Mononuclear cell (primary cell): ENCODE measurements around the gene CPNE7. TPM values are rescaled to one million over a fixed set of nuclear protein-coding genes. Genes with fewer than 3 reads are reported as not detected.

ENCODE experiments used
- H3K27me3 ChIP-seq: 2 replicates; pipeline ENCODE4 v1.6.0; 2011; ENCODE audit warnings: low read length, control low read depth; ENCODE audit not compliant: insufficient read depth
- H3K4me1 ChIP-seq: 2 replicates; pipeline ENCODE4 v1.5.1; 2011; ENCODE audit warnings: mild to moderate bottlenecking, low read length, control low read depth; ENCODE audit not compliant: insufficient read depth
- H3K4me3 ChIP-seq: 2 replicates; pipeline ENCODE4 v1.5.1; 2011; ENCODE audit warnings: mild to moderate bottlenecking, low read length, moderate library complexity
- H3K9me3 ChIP-seq: 2 replicates; pipeline ENCODE4 v1.5.1; 2011; ENCODE audit warnings: low read depth, mild to moderate bottlenecking, control low read depth, low read length
- total RNA-seq: library from RNA; depleted of rRNA; stranded (reverse); fragments of >200 nt; gene quantifications from one replicate; pipeline ENCODE4 v1.2.3, GENCODE V29; 2012

Gene CPNE7
- total RNA-seq, 1 donor, result 0.52 TPM

GRCh38 chr16:89545044-89545830, 30.3 kb upstream of the CPNE7 start:
- Histone ChIP-seq H3K4me1 (peaks cover 5% of the 10 kb centered on the region), H3K9me3 (no peaks in the 10 kb centered on the region), H3K27me3 (no peaks in the 10 kb centered on the region), H3K4me3 (no peak overlapping the region)

GRCh38 chr16:89545831-89546574, 29.6 kb upstream of the CPNE7 start:
- no peak overlapping the region for H3K4me3 ChIP-seq
- H3K9me3 ChIP-seq, result no peaks in the 10 kb centered on the region
- no peaks in the 10 kb centered on the region for H3K27me3 ChIP-seq

GRCh38 chr16:89546781-89547180, 28.8 kb upstream of the CPNE7 start:
- Histone ChIP-seq H3K4me3 (no peak overlapping the region), H3K9me3 (no peaks in the 10 kb centered on the region), H3K4me1 (peaks cover 5% of the 10 kb centered on the region), H3K27me3 (no peaks in the 10 kb centered on the region)

More at GRCh38 chr16:89545831-89546574, 29.6 kb upstream of the CPNE7 start:
- H3K4me1 ChIP-seq, result peaks cover 5% of the 10 kb centered on the region

GRCh38 chr16:89547291-89547690, 28.3 kb upstream of the CPNE7 start:
- Histone ChIP-seq H3K4me3 (no peak overlapping the region), H3K9me3 (no peaks in the 10 kb centered on the region), H3K4me1 (peaks cover 5% of the 10 kb centered on the region), H3K27me3 (no peaks in the 10 kb centered on the region)

- H3K4me3 ChIP-seq, result no peak overlapping the region
- no peaks in the 10 kb centered on the region for H3K9me3 ChIP-seq
- H3K27me3 ChIP-seq, result no peaks in the 10 kb centered on the region
- peaks cover 5% of the 10 kb centered on the region for H3K4me1 ChIP-seq
Observed at GRCh38 chr16:89547860-89548259, 27.7 kb upstream of the CPNE7 start.

GRCh38 chr16:89548344-89549006, 27.1 kb upstream of the CPNE7 start:
- H3K9me3 ChIP-seq, result no peaks in the 10 kb centered on the region
- peaks cover 5% of the 10 kb centered on the region for H3K4me1 ChIP-seq
- H3K4me3 ChIP-seq, result no peak overlapping the region
- no peaks in the 10 kb centered on the region for H3K27me3 ChIP-seq

- Histone ChIP-seq H3K27me3 (no peaks in the 10 kb centered on the region), H3K4me1 (peaks cover 5% of the 10 kb centered on the region), H3K4me3 (no peak overlapping the region)
Observed at GRCh38 chr16:89549007-89549700, 26.4 kb upstream of the CPNE7 start.

GRCh38 chr16:89550421-89551007, 25.0 kb upstream of the CPNE7 start:
- H3K4me3 ChIP-seq, result no peak overlapping the region
- no peaks in the 10 kb centered on the region for H3K27me3 ChIP-seq
- H3K4me1 ChIP-seq, result peaks cover 5% of the 10 kb centered on the region
- H3K9me3 ChIP-seq, result no peaks in the 10 kb centered on the region

More at GRCh38 chr16:89549007-89549700, 26.4 kb upstream of the CPNE7 start:
- H3K9me3 ChIP-seq, result no peaks in the 10 kb centered on the region

GRCh38 chr16:89552329-89552728, 23.2 kb upstream of the CPNE7 start:
- Histone ChIP-seq H3K4me1 (peaks cover 9% of the 10 kb centered on the region), H3K27me3 (no peaks in the 10 kb centered on the region), H3K9me3 (no peaks in the 10 kb centered on the region), H3K4me3 (no peak overlapping the region)

GRCh38 chr16:89552913-89553312, 22.6 kb upstream of the CPNE7 start:
- Histone ChIP-seq H3K4me1 (peaks cover 15% of the 10 kb centered on the region), H3K4me3 (no peak overlapping the region), H3K9me3 (no peaks in the 10 kb centered on the region), H3K27me3 (no peaks in the 10 kb centered on the region)

- Histone ChIP-seq H3K9me3 (no peaks in the 10 kb centered on the region), H3K4me1 (peaks cover 20% of the 10 kb centered on the region), H3K4me3 (no peak overlapping the region), H3K27me3 (no peaks in the 10 kb centered on the region)
Observed at GRCh38 chr16:89553733-89554132, 21.8 kb upstream of the CPNE7 start.

- no peaks in the 10 kb centered on the region for H3K9me3 ChIP-seq
- H3K4me3 ChIP-seq, result no peak overlapping the region
- no peaks in the 10 kb centered on the region for H3K27me3 ChIP-seq
- peaks cover 26% of the 10 kb centered on the region for H3K4me1 ChIP-seq
Observed at GRCh38 chr16:89554343-89554742, 21.2 kb upstream of the CPNE7 start.

GRCh38 chr16:89555265-89555664, 20.3 kb upstream of the CPNE7 start:
- Histone ChIP-seq H3K4me1 (peaks cover 29% of the 10 kb centered on the region), H3K9me3 (no peaks in the 10 kb centered on the region), H3K4me3 (no peak overlapping the region), H3K27me3 (no peaks in the 10 kb centered on the region)

- Histone ChIP-seq H3K4me3 (no peak overlapping the region), H3K9me3 (no peaks in the 10 kb centered on the region), H3K27me3 (no peaks in the 10 kb centered on the region), H3K4me1 (peaks cover 29% of the 10 kb centered on the region)
Observed at GRCh38 chr16:89555780-89556179, 19.8 kb upstream of the CPNE7 start.
